GM12801 (cell line): ENCODE measurements around the gene NBDY.

Source experiments
- CTCF ChIP-seq: IDR thresholded peaks from one replicate; pipeline ENCODE4 v1.5.1; 2011; ENCODE audit warnings: control low read depth; ENCODE audit not compliant: insufficient read length; ENCODE audit errors: extremely low read depth

Gene NBDY

GRCh38 chrX:56765811-56766553, 36.9 kb downstream of the NBDY start:
- no peak for TF ChIP-seq CTCF

DNA sequence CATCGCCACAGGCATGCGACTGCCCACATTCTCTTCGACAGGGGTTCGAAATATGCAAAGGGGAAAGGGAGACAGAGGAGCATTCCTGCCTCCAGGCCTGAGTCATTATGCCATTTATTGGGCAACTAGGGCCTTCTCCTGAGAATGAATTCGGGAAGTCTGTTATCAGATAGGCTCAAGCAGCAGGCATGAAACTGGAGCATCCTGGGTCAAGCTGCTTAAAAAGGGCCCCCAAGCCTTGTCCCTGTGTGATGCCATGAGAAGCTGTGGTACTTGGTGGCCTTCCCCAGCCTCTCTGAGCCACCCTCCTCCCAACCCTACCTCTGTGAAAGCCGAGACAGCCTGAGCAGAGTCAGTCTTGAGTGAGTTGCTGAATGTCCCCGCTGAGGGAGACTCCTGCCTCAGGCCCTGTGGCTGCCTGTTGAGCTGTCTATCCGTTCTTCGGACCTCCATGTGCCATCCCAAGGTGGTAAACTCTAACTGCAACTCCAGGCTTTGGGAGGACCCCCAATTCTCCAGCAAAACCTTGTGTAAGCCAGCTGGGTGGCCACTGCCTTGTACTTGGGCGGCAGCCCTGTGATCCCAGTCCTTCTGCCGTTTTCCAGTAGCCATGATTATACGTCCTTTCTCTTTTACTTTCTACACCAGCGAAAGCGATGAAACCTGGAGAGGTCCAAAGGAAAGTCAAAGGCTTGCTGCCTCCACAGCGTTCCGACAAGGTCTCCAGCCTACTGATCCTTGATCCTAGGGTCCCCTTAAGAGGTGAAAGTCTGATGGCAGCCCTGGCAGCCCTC, 37.7 kb downstream of the NBDY start:
- no peak for TF ChIP-seq CTCF

GRCh38 chrX:56782352-56782751, 53.3 kb downstream of the NBDY start:
- no peak for TF ChIP-seq CTCF

- TF ChIP-seq CTCF: no peak
Measured at GRCh38 chrX:56782791-56783449, 53.9 kb downstream of the NBDY start.

DNA sequence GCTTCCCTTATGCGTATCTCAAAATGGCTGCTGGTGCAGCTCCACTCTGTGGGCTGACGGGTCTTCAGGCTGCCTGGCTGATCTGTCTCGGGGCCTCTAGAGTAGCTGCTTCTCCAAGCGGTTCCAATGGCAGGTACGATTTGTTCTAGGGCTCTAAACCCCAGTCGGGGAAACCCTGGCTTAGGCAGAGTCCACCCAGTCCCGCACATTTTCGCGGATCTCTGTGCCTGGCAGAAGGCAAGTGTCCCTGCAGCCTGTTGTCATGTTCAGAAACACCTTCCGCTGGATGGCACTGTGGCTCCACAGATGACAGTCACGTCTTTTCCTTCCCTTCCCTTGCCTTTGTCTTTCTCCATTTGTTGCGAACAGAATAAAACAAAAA, 54.4 kb downstream of the NBDY start:
- TF ChIP-seq CTCF: no peak

- no peak for TF ChIP-seq CTCF
Measured at GRCh38 chrX:56783996-56784620, 55.1 kb downstream of the NBDY start.

DNA sequence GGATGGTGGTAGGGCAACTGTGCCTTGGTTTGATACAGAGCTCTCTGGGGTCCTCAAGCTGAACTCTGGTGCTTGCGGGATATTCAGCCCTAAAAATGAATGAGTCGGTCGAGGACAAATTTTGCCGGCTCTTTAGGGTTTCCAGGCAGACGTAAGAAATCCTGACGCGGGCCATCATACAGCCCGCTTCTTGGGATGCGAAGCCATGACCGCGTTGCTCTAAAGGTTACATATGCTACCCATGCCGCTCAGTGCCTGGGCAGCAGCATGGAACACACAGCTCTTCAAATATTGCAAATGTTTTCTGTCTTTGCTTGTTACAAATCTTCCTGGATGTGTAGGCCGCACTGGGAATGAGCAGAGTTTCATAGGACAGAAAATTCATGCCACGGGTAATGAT, 55.6 kb downstream of the NBDY start:
- TF ChIP-seq CTCF: no peak
